ENCODE measurements around the gene PFDN6. TPM values are rescaled to one million over a fixed set of nuclear protein-coding genes. Genes with fewer than 3 reads are reported as not detected.
A peak's percentile ranks its signal among the peaks of the same experiment; 100 is the strongest.

The PFDN6 gene
- total RNA-seq, 1 experiment from 2014 or later, result 101 TPM

DNA sequence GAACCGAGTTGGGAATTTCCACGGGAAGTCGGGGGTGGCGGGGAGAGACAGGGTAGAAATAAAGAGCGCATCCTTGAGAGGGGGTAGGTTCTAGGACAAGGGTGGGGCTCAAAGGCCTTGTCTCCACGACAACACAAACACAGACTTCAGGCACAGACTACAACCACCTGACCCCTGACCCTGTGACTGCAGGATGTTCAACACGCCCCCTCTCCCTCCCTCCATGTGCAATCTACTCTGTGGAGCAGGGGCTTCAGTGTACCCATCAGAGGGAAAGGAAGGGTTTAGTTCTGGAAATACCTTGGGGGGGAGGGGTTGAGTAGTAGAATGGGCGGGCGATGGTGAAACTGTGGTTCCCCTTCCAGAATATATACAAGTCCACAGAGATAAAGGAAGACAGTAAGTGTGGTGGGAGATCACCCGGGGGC, 25.1 kb downstream of the PFDN6 start:
- DNase-seq (ENCODE audit: low read depth, low spot score) (no peak), ATAC-seq (peak; percentile 46)
- POLR2A ChIA-PET, result no interaction called here
- BruUV-seq (replicated peaks), result no TSS peak
- Histone ChIP-seq H3K27ac (ENCODE audit: low read length) (peak overlapping the region; percentile 99), H3K27me3 (ENCODE audit: control insufficient read depth, insufficient read depth, low read length) (no peaks in the 10 kb centered on the region), H3K4me3 (ENCODE audit: low read depth in 2 of 2, low read length in 2 of 2) (peak overlapping the region; percentile 91 to 92), H3K4me1 (ENCODE audit: control insufficient read depth, insufficient read depth, low read length) (peaks cover 38% of the 10 kb centered on the region), H3K9me3 (ENCODE audit: control insufficient read depth, insufficient read depth, low read depth, low read length) (no peaks in the 10 kb centered on the region), H3K36me3 (ENCODE audit: control insufficient read depth, insufficient read depth, low read length) (peaks cover 7% of the 10 kb centered on the region)
- in situ Hi-C loops (cut with HindIII; ENCODE audit: low pct_unique_long_range_greater_than_20kb, low sequenced_read_pairs), result no loop called here
- no peak for TF ChIP-seq TCF7L2 (IDR thresholded peaks at IDR 0.05; ENCODE audit: low read depth, low read length)
- TF ChIP-seq, protein P1, sequence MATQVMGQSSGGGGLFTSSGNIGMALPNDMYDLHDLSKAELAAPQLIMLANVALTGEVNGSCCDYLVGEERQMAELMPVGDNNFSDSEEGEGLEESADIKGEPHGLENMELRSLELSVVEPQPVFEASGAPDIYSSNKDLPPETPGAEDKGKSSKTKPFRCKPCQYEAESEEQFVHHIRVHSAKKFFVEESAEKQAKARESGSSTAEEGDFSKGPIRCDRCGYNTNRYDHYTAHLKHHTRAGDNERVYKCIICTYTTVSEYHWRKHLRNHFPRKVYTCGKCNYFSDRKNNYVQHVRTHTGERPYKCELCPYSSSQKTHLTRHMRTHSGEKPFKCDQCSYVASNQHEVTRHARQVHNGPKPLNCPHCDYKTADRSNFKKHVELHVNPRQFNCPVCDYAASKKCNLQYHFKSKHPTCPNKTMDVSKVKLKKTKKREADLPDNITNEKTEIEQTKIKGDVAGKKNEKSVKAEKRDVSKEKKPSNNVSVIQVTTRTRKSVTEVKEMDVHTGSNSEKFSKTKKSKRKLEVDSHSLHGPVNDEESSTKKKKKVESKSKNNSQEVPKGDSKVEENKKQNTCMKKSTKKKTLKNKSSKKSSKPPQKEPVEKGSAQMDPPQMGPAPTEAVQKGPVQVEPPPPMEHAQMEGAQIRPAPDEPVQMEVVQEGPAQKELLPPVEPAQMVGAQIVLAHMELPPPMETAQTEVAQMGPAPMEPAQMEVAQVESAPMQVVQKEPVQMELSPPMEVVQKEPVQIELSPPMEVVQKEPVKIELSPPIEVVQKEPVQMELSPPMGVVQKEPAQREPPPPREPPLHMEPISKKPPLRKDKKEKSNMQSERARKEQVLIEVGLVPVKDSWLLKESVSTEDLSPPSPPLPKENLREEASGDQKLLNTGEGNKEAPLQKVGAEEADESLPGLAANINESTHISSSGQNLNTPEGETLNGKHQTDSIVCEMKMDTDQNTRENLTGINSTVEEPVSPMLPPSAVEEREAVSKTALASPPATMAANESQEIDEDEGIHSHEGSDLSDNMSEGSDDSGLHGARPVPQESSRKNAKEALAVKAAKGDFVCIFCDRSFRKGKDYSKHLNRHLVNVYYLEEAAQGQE (IDR thresholded peaks at IDR 0.05; ENCODE audit: insufficient read depth in 1 of 2, low read depth in 2 of 2, low read length in 1 of 2), result no peak
- intact Hi-C loops (cut with micrococcal nuclease; ENCODE audit: unreplicated experiment), result no loop called here
- CTCF ChIA-PET, result no interaction called here

DNA sequence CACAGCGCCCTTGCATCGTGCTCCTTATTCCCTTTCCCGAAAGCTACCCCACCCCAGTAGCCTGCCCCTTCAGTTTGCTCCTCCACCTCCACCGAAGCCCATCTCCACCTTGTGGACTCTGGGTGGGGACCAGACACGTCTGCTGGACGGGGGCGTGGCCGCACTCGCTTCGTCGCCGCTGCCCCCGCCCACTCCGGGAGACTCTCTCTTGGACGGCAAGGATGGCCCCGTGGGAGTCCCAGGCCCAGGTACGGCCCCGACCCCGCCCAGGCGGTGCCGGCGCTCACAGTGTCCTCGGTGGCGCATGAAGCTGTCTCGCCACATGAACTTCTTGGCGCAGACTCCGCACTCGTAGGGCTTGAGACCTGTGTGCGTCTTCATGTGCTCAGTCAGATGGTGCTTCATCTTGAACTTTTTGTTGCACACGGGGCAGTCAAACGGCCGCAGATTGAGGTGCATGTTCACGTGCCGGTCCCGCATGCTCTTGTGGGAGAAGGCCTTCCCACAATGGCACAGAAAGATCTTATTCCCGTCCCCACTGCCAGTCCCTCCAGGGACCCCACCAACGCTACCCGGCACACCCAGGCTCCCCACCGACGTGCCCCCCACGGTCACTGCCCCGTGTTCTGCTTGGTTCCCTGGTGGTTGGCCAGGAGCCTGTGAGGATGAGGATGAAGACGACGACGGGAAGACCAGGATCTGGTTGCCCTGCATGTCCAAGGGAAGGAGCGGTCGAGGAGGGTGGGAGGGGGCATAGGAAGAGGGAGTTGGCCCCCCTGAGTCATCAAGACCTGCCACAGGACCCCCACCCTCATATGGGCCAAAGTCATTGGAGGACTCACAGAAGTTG, 25.8 kb downstream of the PFDN6 start:
- ChIA-PET CTCF (no interaction called here), POLR2A (no interaction called here)
- H3K36me3 ChIP-seq (ENCODE audit: control insufficient read depth, insufficient read depth, low read length), result peaks cover 14% of the 10 kb centered on the region

More for the DNA sequence above, 25.8 kb downstream of the PFDN6 start:
- ATAC-seq (peak; percentile 60), DNase-seq (ENCODE audit: low read depth, low spot score) (no peak)
- Histone ChIP-seq H3K9me3 (ENCODE audit: control insufficient read depth, insufficient read depth, low read depth, low read length) (no peaks in the 10 kb centered on the region), H3K4me1 (ENCODE audit: control insufficient read depth, insufficient read depth, low read length) (peaks cover 45% of the 10 kb centered on the region), H3K4me3 (ENCODE audit: low read depth in 2 of 2, low read length in 2 of 2) (peak overlapping the region; percentile 91 to 92), H3K27ac (ENCODE audit: low read length) (peak overlapping the region; percentile 99), H3K27me3 (ENCODE audit: control insufficient read depth, insufficient read depth, low read length) (no peaks in the 10 kb centered on the region)
- intact Hi-C loops (cut with micrococcal nuclease; ENCODE audit: unreplicated experiment) (no loop called here), in situ Hi-C loops (cut with HindIII; ENCODE audit: low pct_unique_long_range_greater_than_20kb, low sequenced_read_pairs) (no loop called here)
- no TSS peak for BruUV-seq (replicated peaks)
- TF ChIP-seq, protein P1 (IDR thresholded peaks at IDR 0.05; ENCODE audit: insufficient read depth in 1 of 2, low read depth in 2 of 2, low read length in 1 of 2), result 0 out of 4 replicates have a peak, but pooled peaks of 1 of the 2 experiments have one; percentile 21
- no peak; the same call in 1 of the 2 replicates for TF ChIP-seq POLR2AphosphoS5 (IDR thresholded peaks at IDR 0.05; ENCODE audit: low read depth, low read length)

Data from Panc1 (cell line).